ENCODE results near the gene TUBB2B. TPM values are rescaled to one million over a fixed set of nuclear protein-coding genes. Genes with fewer than 3 reads are reported as not detected.

TUBB2B gene
- total and polyA plus RNA-seq, 9 of the 15 experiments (the other 6 are each of a cell fraction or from before 2014, with no cell fraction given), result 0.11 to 9.7 (median 4.6) TPM

DNA sequence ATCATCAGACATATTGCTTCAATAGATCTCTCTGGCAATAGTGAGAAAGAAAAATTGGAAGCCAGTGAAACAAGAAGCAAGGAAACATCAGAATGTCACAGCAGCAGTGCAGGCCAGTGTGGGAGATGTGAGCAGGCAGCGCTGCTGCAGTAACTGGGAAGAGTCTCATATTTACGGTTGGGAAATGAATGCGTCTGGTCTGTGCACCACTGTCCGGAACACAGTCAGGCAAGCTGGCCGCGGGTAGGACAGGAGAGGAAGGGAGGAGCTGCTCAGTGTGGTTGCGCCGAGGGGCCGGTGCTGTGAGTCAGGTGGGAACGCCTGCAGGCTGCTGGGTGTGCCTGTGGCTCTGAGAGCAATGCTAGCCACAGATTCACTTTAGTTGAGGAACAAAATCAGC lies 24.9 kb upstream of the TUBB2B start:
- Histone ChIP-seq H3K4me2 (ENCODE audit: insufficient read depth, low read length) (peak overlapping the region; percentile 70), H4K20me1 (replicated peaks; ENCODE audit: control insufficient read depth, insufficient read depth, low read length) (no peaks in the 10 kb centered on the region), H3K9ac (ENCODE audit: insufficient read depth in 1 of 2, low read depth in 2 of 2, low read length in 2 of 2) (peak overlapping the region in 1 of 2 experiments; percentile 47; a peak in 1 of 4 replicates), H3K36me3 (ENCODE audit: control insufficient read depth, insufficient read depth, low read length) (no peaks in the 10 kb centered on the region), H3K27me3 (ENCODE audit: control insufficient read depth in 2 of 2, insufficient read depth in 2 of 2, low read length in 2 of 2) (no peaks in the 10 kb centered on the region; a peak in 1 of 5 replicates), H3K9me3 (replicated peaks; ENCODE audit: control insufficient read depth, insufficient read depth, low read depth, low read length) (no peaks in the 10 kb centered on the region), H2AFZ (ENCODE audit: low read depth, low read length) (peak overlapping the region; percentile 79), H3K79me2 (ENCODE audit: control insufficient read depth, insufficient read depth, low read length) (no peaks in the 10 kb centered on the region), H3K9me1 (ENCODE audit: control insufficient read depth, insufficient read depth, low read length) (no peaks in the 10 kb centered on the region), H3K4me1 (replicated peaks in 1 of 2; ENCODE audit: control insufficient read depth in 2 of 2, insufficient read depth in 2 of 2, low read length in 2 of 2) (peaks cover 32 to 38% of the 10 kb centered on the region in 2 experiments), H3K27ac (ENCODE audit: extremely low read depth, low read depth, low read length) (no peak overlapping the region), H3K4me3 (no peak overlapping the region)
- FAIRE-seq (peak; percentile 72), DNase-seq (ENCODE audit: extremely low read depth in 1 of 4, low spot score in 3 of 4) (peak; percentile 51 to 73 (median 60)), ATAC-seq (peak; percentile 71)
- intact Hi-C loops (cut with micrococcal nuclease) (loop anchor here (5.0 to 10.0 kb wide), 3 partner anchors 45 to 258 kb away; partner anchors contain the start of genes NQO2 and RIPK1), in situ Hi-C loops (cut with MboI) (loop anchor here (10.0 kb wide), 1 partner anchor 258 kb away; the partner anchor contains the start of gene NQO2)
- WGBS (ENCODE audit: insufficient coverage, low coverage, missing lambda C conversion rate), result 13% methylated on average over 10 of the region's 10 CpGs
- BruUV-seq (replicated peaks), result no TSS peak
- CTCF ChIA-PET (ENCODE audit: low intra/inter-chr PET ratio), result interaction anchor here (1.0 to 2.1 kb wide), 2 partner anchors 125 to 127 kb away, joined by 3 to 22 read pairs; no protein-coding TSS in a partner anchor
- POLR2A ChIA-PET, result interaction anchor here (0.5 to 2.0 kb wide), 10 partner anchors 9 to 239 kb away, joined by 3 to 18 read pairs (median 4); partner anchors contain the start of gene TUBB2A
- TF ChIP-seq PRMT5 (CRISPR knock-in tag; IDR thresholded peaks at IDR 0.05), result no peak
- 0 out of 2 replicates have a peak, but pooled peaks have one; percentile 11 for TF ChIP-seq GABPB1 (CRISPR knock-in tag; IDR thresholded peaks at IDR 0.05)
- TF ChIP-seq NRF1 (conservative IDR thresholded peaks at IDR 0.05 in 1 of 2, IDR thresholded peaks at IDR 0.05 in 1 of 2), result peak; percentile 70 to 78
- TF ChIP-seq ZNF263 (CRISPR knock-in tag; IDR thresholded peaks at IDR 0.05; ENCODE audit: borderline replicate concordance), result peak; percentile 24; the same call in 1 of the 2 replicates
- TF ChIP-seq ZBTB7A (IDR thresholded peaks at IDR 0.05; ENCODE audit: borderline replicate concordance, control insufficient read depth, low read depth, low read length), result peak; percentile 29; the same call in 1 of the 2 replicates
- peak; percentile 51; the same call in 1 of the 2 replicates for TF ChIP-seq SP1 (CRISPR knock-in tag; IDR thresholded peaks at IDR 0.05)
- 0 out of 2 replicates have a peak, but pooled peaks have one; percentile 18 for TF ChIP-seq JUND (IDR thresholded peaks at IDR 0.05; ENCODE audit: borderline replicate concordance, low read depth, low read length)
- no peak for TF ChIP-seq JUND (tag; IDR thresholded peaks at IDR 0.05; ENCODE audit: borderline replicate concordance, low read depth, low read length)
- TF ChIP-seq BRF1 (IDR thresholded peaks at IDR 0.05; ENCODE audit: borderline replicate concordance, extremely low read depth, insufficient read length), result no peak
- 0 out of 2 replicates have a peak, but pooled peaks have one; percentile 62 for TF ChIP-seq HOXB6 (CRISPR knock-in tag; IDR thresholded peaks at IDR 0.05; ENCODE audit: borderline replicate concordance)
- peak; percentile 81 for TF ChIP-seq ZBTB17 (CRISPR knock-in tag; IDR thresholded peaks at IDR 0.05)
- TF ChIP-seq, protein P1, sequence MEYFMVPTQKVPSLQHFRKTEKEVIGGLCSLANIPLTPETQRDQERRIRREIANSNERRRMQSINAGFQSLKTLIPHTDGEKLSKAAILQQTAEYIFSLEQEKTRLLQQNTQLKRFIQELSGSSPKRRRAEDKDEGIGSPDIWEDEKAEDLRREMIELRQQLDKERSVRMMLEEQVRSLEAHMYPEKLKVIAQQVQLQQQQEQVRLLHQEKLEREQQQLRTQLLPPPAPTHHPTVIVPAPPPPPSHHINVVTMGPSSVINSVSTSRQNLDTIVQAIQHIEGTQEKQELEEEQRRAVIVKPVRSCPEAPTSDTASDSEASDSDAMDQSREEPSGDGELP (CRISPR knock-in tag; IDR thresholded peaks at IDR 0.05; ENCODE audit: borderline replicate concordance), result peak; percentile 61
- no peak for TF ChIP-seq SMARCB1 (IDR thresholded peaks at IDR 0.05; ENCODE audit: insufficient read length, low read depth)
- TF ChIP-seq, protein P2, sequence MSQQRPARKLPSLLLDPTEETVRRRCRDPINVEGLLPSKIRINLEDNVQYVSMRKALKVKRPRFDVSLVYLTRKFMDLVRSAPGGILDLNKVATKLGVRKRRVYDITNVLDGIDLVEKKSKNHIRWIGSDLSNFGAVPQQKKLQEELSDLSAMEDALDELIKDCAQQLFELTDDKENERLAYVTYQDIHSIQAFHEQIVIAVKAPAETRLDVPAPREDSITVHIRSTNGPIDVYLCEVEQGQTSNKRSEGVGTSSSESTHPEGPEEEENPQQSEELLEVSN (IDR thresholded peaks at IDR 0.05; ENCODE audit: borderline replicate concordance in 1 of 2, extremely low read depth in 1 of 2, insufficient read depth in 1 of 2, insufficient read length in 1 of 2, low read depth in 1 of 2, low read length in 1 of 2, poor library complexity in 1 of 2, severe bottlenecking in 1 of 2), result peak in 1 of 2 experiments; percentile 41
